Measurements from ENCODE around the gene UAP1L1.

DNA sequence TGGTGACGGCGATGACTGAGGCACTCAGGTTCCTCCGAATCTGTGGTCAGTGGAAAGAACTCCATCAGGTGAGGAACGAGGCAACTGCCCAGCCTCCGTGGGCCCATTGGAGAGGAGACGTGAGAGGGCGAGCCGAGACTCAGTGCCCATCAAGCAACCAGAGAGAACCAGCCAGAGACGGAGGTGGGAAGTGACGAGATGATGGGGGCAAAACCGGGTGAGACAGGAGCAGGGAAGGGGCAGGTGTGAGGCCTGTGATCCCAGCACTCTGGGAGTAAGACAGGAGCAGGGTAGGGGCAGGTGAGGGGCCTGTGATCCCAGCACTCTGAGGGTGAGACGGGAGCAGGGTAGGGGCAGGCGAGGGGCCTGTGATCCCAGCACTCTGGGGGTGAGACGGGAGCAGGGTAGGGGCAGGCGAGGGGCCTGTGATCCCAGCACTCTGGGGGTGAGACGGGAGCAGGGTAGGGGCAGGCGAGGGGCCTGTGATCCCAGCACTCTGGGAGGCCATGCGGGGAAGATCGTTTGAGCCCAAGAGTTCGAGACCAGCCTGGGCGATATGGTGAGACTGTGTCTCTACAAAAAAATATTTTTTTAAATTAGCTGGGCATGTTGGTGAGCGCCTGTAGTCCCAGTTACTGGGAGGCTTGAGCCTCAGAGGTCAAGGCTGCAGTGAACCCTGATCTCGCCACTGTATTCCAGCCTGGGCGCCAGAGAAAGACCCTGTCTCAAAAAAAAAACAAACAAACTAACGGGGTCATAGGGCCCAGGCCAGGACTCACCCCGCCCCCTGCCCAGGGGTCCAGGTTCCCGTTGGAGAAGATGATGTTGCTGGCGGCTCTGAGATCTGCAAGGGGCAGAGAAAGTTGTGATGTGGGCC, 33.8 kb downstream of the UAP1L1 start:
- TF ChIP-seq, protein P1, sequence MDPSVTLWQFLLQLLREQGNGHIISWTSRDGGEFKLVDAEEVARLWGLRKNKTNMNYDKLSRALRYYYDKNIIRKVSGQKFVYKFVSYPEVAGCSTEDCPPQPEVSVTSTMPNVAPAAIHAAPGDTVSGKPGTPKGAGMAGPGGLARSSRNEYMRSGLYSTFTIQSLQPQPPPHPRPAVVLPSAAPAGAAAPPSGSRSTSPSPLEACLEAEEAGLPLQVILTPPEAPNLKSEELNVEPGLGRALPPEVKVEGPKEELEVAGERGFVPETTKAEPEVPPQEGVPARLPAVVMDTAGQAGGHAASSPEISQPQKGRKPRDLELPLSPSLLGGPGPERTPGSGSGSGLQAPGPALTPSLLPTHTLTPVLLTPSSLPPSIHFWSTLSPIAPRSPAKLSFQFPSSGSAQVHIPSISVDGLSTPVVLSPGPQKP (CRISPR knock-in tag; IDR thresholded peaks at IDR 0.05): no peak
- TF ChIP-seq, protein P2, sequence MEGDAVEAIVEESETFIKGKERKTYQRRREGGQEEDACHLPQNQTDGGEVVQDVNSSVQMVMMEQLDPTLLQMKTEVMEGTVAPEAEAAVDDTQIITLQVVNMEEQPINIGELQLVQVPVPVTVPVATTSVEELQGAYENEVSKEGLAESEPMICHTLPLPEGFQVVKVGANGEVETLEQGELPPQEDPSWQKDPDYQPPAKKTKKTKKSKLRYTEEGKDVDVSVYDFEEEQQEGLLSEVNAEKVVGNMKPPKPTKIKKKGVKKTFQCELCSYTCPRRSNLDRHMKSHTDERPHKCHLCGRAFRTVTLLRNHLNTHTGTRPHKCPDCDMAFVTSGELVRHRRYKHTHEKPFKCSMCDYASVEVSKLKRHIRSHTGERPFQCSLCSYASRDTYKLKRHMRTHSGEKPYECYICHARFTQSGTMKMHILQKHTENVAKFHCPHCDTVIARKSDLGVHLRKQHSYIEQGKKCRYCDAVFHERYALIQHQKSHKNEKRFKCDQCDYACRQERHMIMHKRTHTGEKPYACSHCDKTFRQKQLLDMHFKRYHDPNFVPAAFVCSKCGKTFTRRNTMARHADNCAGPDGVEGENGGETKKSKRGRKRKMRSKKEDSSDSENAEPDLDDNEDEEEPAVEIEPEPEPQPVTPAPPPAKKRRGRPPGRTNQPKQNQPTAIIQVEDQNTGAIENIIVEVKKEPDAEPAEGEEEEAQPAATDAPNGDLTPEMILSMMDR (IDR thresholded peaks at IDR 0.05 in 2 of 3, conservative IDR thresholded peaks at IDR 0.05 in 1 of 3; ENCODE audit: insufficient read depth in 2 of 3, low read depth in 1 of 3, low read length in 3 of 3): no peak
- TF ChIP-seq, protein P3, sequence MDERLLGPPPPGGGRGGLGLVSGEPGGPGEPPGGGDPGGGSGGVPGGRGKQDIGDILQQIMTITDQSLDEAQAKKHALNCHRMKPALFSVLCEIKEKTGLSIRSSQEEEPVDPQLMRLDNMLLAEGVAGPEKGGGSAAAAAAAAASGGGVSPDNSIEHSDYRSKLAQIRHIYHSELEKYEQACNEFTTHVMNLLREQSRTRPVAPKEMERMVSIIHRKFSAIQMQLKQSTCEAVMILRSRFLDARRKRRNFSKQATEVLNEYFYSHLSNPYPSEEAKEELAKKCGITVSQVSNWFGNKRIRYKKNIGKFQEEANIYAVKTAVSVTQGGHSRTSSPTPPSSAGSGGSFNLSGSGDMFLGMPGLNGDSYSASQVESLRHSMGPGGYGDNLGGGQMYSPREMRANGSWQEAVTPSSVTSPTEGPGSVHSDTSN (CRISPR knock-in tag; IDR thresholded peaks at IDR 0.05; ENCODE audit: low read depth): no peak
- TF ChIP-seq, protein P3 (tag; conservative IDR thresholded peaks at IDR 0.05; ENCODE audit: low read depth): no peak
- TF ChIP-seq, protein P4, sequence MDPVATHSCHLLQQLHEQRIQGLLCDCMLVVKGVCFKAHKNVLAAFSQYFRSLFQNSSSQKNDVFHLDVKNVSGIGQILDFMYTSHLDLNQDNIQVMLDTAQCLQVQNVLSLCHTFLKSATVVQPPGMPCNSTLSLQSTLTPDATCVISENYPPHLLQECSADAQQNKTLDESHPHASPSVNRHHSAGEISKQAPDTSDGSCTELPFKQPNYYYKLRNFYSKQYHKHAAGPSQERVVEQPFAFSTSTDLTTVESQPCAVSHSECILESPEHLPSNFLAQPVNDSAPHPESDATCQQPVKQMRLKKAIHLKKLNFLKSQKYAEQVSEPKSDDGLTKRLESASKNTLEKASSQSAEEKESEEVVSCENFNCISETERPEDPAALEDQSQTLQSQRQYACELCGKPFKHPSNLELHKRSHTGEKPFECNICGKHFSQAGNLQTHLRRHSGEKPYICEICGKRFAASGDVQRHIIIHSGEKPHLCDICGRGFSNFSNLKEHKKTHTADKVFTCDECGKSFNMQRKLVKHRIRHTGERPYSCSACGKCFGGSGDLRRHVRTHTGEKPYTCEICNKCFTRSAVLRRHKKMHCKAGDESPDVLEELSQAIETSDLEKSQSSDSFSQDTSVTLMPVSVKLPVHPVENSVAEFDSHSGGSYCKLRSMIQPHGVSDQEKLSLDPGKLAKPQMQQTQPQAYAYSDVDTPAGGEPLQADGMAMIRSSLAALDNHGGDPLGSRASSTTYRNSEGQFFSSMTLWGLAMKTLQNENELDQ (CRISPR knock-in tag; IDR thresholded peaks at IDR 0.05; ENCODE audit: borderline replicate concordance): no peak
- no peak for TF ChIP-seq FOXA3 (CRISPR knock-in tag; conservative IDR thresholded peaks at IDR 0.05 in 1 of 2, IDR thresholded peaks at IDR 0.05 in 1 of 2)
- TF ChIP-seq CBFA2T2 (conservative IDR thresholded peaks at IDR 0.05): no peak

All from K562 (cell line).